ENCODE results near the gene NALF2.

Gene NALF2

DNA sequence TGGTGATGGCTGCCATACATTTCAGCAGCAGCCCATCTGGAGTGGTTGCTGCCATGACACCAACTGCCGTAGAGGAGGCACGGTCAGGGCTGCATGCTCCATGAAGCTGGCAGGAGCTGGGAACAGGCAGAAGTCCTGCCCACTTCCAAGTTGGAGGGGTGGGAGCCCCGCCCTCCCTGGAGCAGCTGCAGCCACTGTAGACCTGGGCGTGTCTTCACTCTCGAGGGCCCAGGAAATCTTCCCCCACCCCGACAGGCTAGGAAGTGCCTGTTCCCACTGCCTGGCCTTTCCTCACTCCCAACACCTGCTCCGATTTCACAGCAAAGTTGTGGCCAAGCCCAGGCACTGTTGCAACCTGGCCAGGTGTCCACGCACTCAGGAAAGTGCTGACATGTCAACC, 42.3 kb downstream of the NALF2 start:
- DNase-seq (ENCODE audit: extremely low read depth, low read depth): no peak
- TF ChIP-seq, protein P1, sequence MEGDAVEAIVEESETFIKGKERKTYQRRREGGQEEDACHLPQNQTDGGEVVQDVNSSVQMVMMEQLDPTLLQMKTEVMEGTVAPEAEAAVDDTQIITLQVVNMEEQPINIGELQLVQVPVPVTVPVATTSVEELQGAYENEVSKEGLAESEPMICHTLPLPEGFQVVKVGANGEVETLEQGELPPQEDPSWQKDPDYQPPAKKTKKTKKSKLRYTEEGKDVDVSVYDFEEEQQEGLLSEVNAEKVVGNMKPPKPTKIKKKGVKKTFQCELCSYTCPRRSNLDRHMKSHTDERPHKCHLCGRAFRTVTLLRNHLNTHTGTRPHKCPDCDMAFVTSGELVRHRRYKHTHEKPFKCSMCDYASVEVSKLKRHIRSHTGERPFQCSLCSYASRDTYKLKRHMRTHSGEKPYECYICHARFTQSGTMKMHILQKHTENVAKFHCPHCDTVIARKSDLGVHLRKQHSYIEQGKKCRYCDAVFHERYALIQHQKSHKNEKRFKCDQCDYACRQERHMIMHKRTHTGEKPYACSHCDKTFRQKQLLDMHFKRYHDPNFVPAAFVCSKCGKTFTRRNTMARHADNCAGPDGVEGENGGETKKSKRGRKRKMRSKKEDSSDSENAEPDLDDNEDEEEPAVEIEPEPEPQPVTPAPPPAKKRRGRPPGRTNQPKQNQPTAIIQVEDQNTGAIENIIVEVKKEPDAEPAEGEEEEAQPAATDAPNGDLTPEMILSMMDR (IDR thresholded peaks at IDR 0.05; ENCODE audit: low read depth, low read length): no peak

DNA sequence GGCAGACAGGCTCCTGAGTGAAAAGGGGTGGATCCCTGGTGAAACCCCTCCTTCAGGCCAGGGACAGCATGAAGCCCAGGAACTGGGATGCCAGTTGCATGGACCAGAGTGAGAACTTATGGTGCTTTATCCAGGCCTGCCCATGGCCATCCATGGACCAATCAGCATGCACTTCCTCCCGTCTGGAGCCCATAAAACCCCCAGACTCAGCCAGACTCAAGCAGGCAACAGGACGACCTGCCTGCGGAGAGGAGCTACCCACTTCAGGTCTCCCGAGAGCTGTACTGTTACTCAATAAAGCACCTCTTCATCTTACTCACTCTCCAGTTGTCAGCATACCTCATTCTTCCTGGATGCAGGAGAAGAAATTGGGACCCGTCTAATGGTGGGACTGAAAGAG, 42.9 kb downstream of the NALF2 start:
- TF ChIP-seq, protein P1 (IDR thresholded peaks at IDR 0.05; ENCODE audit: low read depth, low read length): no peak
- no peak for DNase-seq (ENCODE audit: extremely low read depth, low read depth)

DNA sequence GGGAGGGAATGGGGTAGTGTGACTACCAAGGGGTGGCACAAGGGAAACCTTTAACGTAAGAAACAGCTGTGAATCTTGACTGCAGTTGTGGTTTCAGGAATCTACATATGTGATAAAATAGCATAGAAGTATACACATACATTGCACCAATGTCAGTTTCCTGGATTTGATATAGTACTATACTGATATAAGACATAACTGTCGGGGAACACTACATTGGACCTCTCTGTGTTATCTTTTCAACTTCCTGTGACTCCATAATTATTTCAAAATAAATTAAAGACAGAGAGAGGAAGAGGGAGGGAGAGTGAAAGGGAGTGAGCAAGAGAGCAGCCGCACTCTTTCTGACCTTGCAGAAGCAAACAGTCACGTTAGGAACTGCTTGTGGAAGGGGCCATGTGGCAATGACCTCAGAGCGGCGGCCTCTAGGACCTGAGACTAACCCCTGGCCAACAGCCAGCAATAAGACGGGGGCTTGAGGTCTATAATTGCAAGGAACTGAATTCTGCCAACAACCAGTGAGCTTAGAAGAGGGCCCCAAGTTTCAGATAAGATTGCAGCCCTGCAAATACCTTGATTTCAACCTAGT, 47.4 kb downstream of the NALF2 start:
- TF ChIP-seq, protein P1 (IDR thresholded peaks at IDR 0.05; ENCODE audit: low read depth, low read length): no peak
- DNase-seq (ENCODE audit: extremely low read depth, low read depth): no peak

DNA sequence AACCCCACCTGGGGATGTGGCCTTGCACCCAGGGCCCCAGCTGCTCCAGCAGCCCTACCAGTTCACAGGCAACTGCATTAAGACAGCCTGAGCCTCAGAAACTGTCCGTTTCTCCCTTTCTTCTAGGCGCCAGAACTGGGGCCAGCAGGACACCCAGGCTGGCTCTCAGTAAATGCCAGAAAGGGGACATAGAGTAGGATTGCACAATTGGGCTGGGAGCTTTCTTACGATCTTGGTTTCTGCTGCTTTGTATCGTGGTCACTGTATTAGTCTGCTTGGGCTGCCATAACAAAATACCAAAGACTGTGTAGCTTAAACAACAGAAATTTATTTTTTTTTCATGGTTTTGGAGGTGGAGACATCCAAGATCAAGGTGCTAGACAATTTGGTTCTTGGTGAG, 48.4 kb downstream of the NALF2 start:
- DNase-seq (ENCODE audit: extremely low read depth, low read depth): no peak
- TF ChIP-seq, protein P1 (IDR thresholded peaks at IDR 0.05; ENCODE audit: low read depth, low read length): no peak

Measured in AG09319 (cell line).